Neural cell (in vitro differentiated cells): ENCODE measurements around the gene TIMM22. TPM values are rescaled to one million over a fixed set of nuclear protein-coding genes. Genes with fewer than 3 reads are reported as not detected.

Experiments used
- H2AFZ ChIP-seq: fragments of 200-600, 300-800 bp; sonication (generic), shearing (Covaris generic); 2 replicates; pipeline ENCODE4 v1.6.0; 2014; ENCODE audit warnings: low read depth, mild to moderate bottlenecking, antibody characterized with exemption, low read length, moderate library complexity
- H3F3A ChIP-seq: fragments of 200-600 bp; shearing (Covaris generic); 2 replicates; pipeline ENCODE4 v1.6.1; 2016; ENCODE audit warnings: mild to moderate bottlenecking, moderate library complexity, mixed read lengths, antibody characterized with exemption, low read length; ENCODE audit not compliant: insufficient read depth, poor library complexity, severe bottlenecking
- H3K27ac ChIP-seq: fragments of 200-600, 300-800 bp; sonication (generic), shearing (Covaris generic); 2 replicates; pipeline ENCODE4 v1.5.1; 2014; ENCODE audit warnings: mild to moderate bottlenecking, low read length, moderate library complexity
- H3K27me3 ChIP-seq: fragments of 300-800, 200-600 bp; sonication (generic), shearing (Covaris generic); 2 replicates; pipeline ENCODE4 v1.6.0; 2014; ENCODE audit warnings: mild to moderate bottlenecking, low read depth, low read length, moderate library complexity; ENCODE audit not compliant: insufficient read depth
- H3K36me3 ChIP-seq: fragments of 300-800, 200-600 bp; sonication (generic), shearing (Covaris generic); 2 replicates; pipeline ENCODE4 v1.5.1; 2014; ENCODE audit warnings: mild to moderate bottlenecking, antibody characterized with exemption, low read length, moderate library complexity; ENCODE audit not compliant: insufficient read depth
- H3K4me2 ChIP-seq: fragments of 300-800, 200-600 bp; sonication (generic), shearing (Covaris generic); 2 replicates; pipeline ENCODE4 v1.6.0; 2014; ENCODE audit warnings: mild to moderate bottlenecking, low read length
- H3K4me3 ChIP-seq: fragments of 300-800, 200-600 bp; sonication (generic), shearing (Covaris generic); 2 replicates; pipeline ENCODE4 v1.5.1; 2014; ENCODE audit warnings: mild to moderate bottlenecking, low read length, moderate library complexity
- H3K79me2 ChIP-seq: fragments of 200-600 bp; shearing (Covaris generic); replicated peaks from 2 replicates; pipeline ENCODE4 v1.6.0; 2014; ENCODE audit warnings: mild to moderate bottlenecking, low read length, moderate library complexity; ENCODE audit not compliant: insufficient read depth
- H3K9ac ChIP-seq: fragments of 300-800, 200-600 bp; sonication (generic), shearing (Covaris generic); 2 replicates; pipeline ENCODE4 v1.6.1; 2016; ENCODE audit warnings: mild to moderate bottlenecking, low read length, mixed read lengths
- H3K9me2 ChIP-seq: fragments of 200-600 bp; shearing (Covaris generic); 2 replicates; pipeline ENCODE4 v1.6.1; 2016; ENCODE audit warnings: mild to moderate bottlenecking, low read length, mixed read lengths; ENCODE audit not compliant: insufficient read depth
- H3K9me3 ChIP-seq: fragments of 200-600, 300-800 bp; sonication (generic), shearing (Covaris generic); 2 replicates; pipeline ENCODE4 v1.6.1; 2016; ENCODE audit warnings: mild to moderate bottlenecking, mixed run types, low read length, moderate library complexity, mixed read lengths
- H4K20me1 ChIP-seq: fragments of 200-600 bp; shearing (Covaris generic); 2 replicates; pipeline ENCODE4 v1.6.1; 2016; ENCODE audit warnings: mild to moderate bottlenecking, mixed run types; ENCODE audit not compliant: insufficient read depth
- CTCF ChIP-seq: fragments of 450-650 bp; IDR thresholded peaks from 2 replicates; pipeline ENCODE4 v1.5.1; 2014; ENCODE audit warnings: antibody characterized with exemption, mild to moderate bottlenecking, moderate library complexity; ENCODE audit not compliant: poor library complexity, severe bottlenecking
- EP300 ChIP-seq: fragments of 450-650 bp; conservative IDR thresholded peaks from 2 replicates; pipeline ENCODE4 v1.6.1; 2014; ENCODE audit warnings: antibody characterized with exemption, mild to moderate bottlenecking, moderate library complexity; ENCODE audit not compliant: poor library complexity, severe bottlenecking
- EZH2 ChIP-seq: fragments of 200-600, 300-800 bp; shearing (Covaris generic), sonication (generic); IDR thresholded peaks from 2 replicates; pipeline ENCODE4 v1.6.1; 2014; ENCODE audit warnings: antibody characterized with exemption, low read length, borderline replicate concordance, mild to moderate bottlenecking; ENCODE audit not compliant: insufficient read depth, poor library complexity, severe bottlenecking
- MXI1 ChIP-seq: fragments of 450-650 bp; conservative IDR thresholded peaks from 2 replicates; pipeline ENCODE4 v1.6.1; 2014; ENCODE audit warnings: antibody characterized with exemption, mild to moderate bottlenecking; ENCODE audit not compliant: poor library complexity, severe bottlenecking
- POLR2AphosphoS5 ChIP-seq: IDR thresholded peaks from 2 replicates; pipeline ENCODE4 v1.6.1; 2012
- RAD21 ChIP-seq: fragments of 450-650 bp; conservative IDR thresholded peaks from 2 replicates; pipeline ENCODE4 v1.6.1; 2014; ENCODE audit warnings: antibody characterized with exemption, mild to moderate bottlenecking, moderate library complexity
- REST ChIP-seq: IDR thresholded peaks from 2 replicates; pipeline ENCODE4 v1.6.1; 2012; ENCODE audit warnings: borderline replicate concordance
- SMC3 ChIP-seq: fragments of 450-650 bp; conservative IDR thresholded peaks from 2 replicates; pipeline ENCODE4 v1.6.1; 2014; ENCODE audit warnings: antibody characterized with exemption, mild to moderate bottlenecking, moderate library complexity; ENCODE audit not compliant: poor library complexity
- TAF1 ChIP-seq: IDR thresholded peaks from 2 replicates; pipeline ENCODE4 v1.6.1; 2012; ENCODE audit warnings: low read depth
- polyA plus RNA-seq: library from polyadenylated mRNA; depleted of rRNA; stranded (reverse); fragments of >200 nt; gene quantifications from 2 replicates; pipeline ENCODE4 v1.2.3, GENCODE V29; 2014

Gene TIMM22
- polyA plus RNA-seq, 1 donor from 2014 or later: 16.7 TPM

GRCh38 chr17:1013729-1014090, 16.8 kb downstream of the TIMM22 start:
- Histone ChIP-seq H3F3A (no peaks in the 10 kb centered on the region), H3K9me3 (no peaks in the 10 kb centered on the region), H3K9me2 (no peaks in the 10 kb centered on the region), H4K20me1 (no peaks in the 10 kb centered on the region), H3K27me3 (no peaks in the 10 kb centered on the region), H3K79me2 (no peaks in the 10 kb centered on the region), H3K9ac (no peak overlapping the region), H3K36me3 (no peaks in the 10 kb centered on the region), H3K4me3 (no peak overlapping the region), H3K4me2 (no peak overlapping the region), H2AFZ (no peak overlapping the region), H3K27ac (no peak overlapping the region)
- no peak for TF ChIP-seq MXI1
- no peak for TF ChIP-seq EZH2
- no peak for TF ChIP-seq SMC3
- TF ChIP-seq REST: no peak
- TF ChIP-seq POLR2AphosphoS5: no peak
- no peak for TF ChIP-seq TAF1
- no peak for TF ChIP-seq EP300
- no peak for TF ChIP-seq CTCF
- no peak for TF ChIP-seq RAD21

- Histone ChIP-seq H3K36me3 (no peaks in the 10 kb centered on the region), H3F3A (no peaks in the 10 kb centered on the region), H3K79me2 (no peaks in the 10 kb centered on the region), H4K20me1 (no peaks in the 10 kb centered on the region), H3K27me3 (no peaks in the 10 kb centered on the region), H3K4me2 (no peak overlapping the region), H2AFZ (no peak overlapping the region), H3K27ac (no peak overlapping the region), H3K9me3 (no peaks in the 10 kb centered on the region), H3K4me3 (no peak overlapping the region), H3K9ac (no peak overlapping the region), H3K9me2 (no peaks in the 10 kb centered on the region)
- TF ChIP-seq SMC3: no peak
- no peak for TF ChIP-seq EZH2
- no peak for TF ChIP-seq CTCF
- TF ChIP-seq REST: no peak
- no peak for TF ChIP-seq POLR2AphosphoS5
- no peak for TF ChIP-seq TAF1
These were observed 21.6 kb downstream of the TIMM22 start for GRCh38 chr17:1018547-1018946.
